HT-29 (cell line): ENCODE measurements around the gene FGFRL1. TPM values are rescaled to one million over a fixed set of nuclear protein-coding genes. Genes with fewer than 3 reads are reported as not detected.
"Not testable (repeated sequence)": the region's sequence is repeated elsewhere in the genome, so short reads cannot be mapped to it uniquely, and the experiment has no call there.

ENCODE experiments used
- DNase-seq: peaks from one replicate; pipeline ENCODE4 v3.0.0-alpha.2; 2015; ENCODE audit warnings: low spot score
- total RNA-seq: library from RNA; depleted of rRNA; stranded (reverse); fragments of >200 nt; shearing (Covaris generic); gene quantifications from 2 replicates; pipeline ENCODE4 v1.2.3, GENCODE V29; 2014

The FGFRL1 gene
- total RNA-seq, 1 experiment from 2014 or later: 76.9 TPM

DNA sequence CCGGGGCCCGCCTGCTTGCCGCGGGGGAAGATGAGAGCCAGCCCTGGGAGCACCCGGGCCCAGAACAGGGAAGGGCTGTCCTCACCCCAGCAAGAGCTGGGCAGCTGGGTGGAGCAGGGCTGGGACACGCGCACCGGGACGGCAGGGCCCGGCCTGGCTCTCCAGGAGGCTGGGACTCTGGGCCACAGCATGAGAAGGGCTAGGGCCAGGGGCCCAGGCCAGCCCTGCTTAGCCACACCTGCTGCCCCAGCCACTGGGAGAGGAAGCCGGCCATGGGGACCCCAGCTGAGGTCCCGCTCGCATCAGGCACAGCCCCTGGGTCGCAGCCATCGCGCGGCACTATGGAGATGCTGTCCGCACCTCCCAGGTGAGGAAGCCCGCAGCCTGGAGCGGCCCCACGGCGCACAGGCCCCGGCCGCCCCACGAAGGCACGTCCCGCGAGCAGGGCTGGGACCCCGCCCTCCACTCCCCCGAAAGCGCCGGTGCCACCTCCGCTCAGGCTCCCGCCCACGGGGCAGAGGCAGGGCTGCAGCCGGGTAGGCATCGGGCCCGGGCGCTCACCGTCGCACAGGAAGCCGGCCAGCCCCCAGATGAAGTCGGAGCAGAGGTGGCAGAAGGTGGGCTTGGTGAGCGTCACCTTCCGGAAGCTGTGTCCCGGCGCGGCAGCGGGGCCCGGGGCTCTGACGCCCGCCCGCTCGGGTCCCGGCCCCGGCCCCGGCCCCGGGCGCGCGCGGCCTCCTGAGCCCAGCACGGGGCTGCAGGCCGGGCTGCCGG is 38.6 kb upstream of the FGFRL1 start:
- DNase-seq: peak; percentile 54

DNA sequence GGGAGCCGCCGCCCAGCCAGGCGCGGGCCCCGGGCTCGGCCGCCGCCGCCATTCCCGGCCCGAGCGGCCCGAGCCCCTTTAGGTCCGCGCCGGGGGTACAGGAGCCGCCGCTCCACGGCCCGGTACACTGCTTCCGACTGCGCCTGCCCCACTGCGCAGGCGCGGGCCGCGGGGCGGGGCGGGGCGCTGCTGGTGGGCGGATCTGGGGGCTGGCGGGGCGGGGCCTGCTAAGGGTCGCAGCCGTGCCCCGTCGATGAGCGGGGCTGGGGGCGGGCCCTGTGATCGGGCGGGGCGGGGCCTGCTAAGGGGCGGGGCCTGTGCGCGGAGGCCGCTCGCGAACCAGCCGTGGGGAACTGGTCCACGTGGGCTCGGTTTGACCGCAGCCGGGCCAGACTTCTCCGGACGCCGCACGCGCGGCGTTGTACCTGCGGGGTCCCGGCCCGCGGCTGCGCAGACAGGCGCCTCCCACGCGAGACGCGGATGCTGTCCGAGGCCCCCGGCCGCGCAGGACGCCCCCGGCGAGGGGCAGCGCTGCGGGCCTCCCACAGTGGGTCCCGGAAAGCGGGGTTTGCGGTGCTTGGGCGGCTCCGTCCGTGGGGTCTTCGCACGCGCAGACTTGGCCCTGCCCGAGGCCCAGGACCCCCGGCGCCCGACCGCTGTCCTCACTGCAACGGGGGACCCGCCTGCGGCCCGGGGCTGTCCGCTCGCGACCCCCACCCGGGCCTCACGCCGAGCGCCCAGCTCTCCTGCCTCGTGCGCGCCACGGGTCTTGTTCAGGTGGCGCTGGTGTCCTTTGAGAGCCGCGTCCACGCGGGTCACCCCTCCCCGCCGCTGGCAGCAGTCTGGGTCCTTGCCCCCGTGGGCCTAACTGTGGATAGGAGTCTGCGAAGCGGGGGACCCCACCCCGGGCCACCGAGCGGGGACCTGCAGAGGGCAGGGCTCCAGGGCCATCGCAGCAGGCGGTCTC is 37.7 kb upstream of the FGFRL1 start, which contains the start of gene DGKQ:
TSS of gene DGKQ (minus strand) at position 139 of the 967 bp plus-strand sequence. CDS start at position 52, 87 bp downstream.
- DNase-seq: peak; percentile 79

DNA sequence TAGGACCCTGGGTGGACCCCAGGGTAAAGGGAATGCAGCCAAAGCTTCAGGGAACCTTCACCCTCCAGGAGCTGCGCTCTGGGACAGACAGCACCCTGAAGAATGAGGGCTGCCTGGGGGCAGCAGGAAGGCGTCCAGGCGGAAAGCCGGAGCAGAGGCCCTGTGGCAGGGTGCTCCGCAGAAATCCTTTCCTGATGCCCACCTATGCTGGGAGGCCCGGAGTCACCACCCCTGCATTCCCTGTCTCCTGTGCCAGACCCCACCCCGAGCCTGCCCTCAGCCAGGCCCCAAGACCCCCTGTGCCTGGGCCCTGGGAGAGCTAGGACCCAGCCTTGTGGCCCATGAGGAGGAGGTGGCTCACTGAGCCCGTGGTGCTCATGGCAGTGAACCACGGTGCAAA is 36.8 kb upstream of the FGFRL1 start:
- no peak for DNase-seq

DNA sequence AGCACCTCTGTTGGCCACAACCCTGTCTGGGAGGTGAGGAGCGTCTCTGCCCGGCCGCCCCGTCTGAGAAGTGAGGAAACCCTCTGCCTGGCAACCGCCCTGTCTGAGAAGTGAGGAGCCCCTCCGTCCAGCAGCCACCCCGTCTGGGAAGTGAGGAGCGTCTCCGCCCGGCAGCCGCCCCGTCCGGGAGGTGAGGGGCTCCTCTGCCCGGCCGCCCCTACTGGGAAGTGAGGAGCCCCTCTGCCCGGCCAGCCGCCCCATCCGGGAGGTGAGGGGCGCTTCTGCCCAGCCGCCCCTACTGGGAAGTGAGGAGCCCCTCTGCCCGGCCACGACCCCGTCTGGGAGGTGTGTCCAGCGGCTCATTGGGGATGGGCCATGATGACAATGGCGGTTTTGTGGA is 35.4 kb upstream of the FGFRL1 start:
- not testable (repeated sequence) for DNase-seq

DNA sequence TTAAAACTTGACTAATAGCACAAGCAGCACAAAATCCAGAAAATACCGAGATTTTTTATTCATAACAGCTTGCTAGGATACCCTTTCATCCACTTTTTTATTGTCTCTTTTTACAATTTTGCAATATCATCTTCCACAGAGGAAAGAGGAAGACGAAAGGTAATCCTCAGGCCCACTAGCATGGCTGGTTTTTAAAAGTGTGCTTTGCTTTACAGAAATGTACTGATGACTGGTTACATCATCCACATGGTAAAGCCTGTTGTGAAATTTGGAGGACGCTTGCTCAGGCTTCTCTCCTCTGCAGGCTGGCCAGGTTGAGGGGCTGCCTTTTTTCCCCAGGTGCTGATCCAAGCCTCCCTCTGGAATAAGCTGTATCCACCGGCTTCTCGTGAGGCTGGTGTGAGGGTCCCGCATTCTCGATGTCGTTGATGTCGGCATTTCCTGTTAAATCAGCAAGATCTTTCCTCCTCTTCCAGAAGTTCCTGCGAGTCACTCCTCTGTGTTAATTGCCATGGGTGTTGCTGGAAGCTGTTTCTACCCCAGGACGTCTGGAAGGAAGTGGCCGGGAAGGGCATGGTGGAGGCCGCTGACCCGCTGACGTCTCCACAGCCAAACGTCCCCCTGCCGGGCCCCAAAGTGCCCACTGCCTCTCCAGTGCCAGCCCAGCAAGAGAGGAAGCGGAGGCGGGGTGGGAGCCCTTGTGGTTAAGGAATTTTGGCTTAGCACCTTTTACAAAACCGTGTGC is 32.3 kb upstream of the FGFRL1 start:
- DNase-seq: no peak

DNA sequence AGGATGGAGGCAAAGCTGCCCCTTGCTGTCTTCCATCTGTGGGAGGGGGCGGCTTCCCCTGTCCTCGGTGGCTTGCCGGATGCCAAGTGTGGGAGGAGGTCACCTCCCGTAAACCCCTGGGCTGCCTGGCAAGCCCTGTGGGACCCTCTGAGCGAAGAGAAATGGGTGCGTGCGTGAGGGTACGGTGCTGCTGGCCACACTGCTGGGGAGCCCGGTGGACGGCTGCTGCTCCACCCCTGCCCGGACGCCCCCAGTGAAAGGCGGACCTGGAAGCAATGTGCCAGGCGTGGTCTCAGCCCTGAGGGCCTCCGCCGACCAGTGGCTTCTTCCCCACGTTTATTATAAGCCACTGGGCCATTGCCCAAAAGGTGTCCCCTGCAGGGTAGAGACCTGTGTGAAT is 29.1 kb upstream of the FGFRL1 start:
- DNase-seq: no peak

DNA sequence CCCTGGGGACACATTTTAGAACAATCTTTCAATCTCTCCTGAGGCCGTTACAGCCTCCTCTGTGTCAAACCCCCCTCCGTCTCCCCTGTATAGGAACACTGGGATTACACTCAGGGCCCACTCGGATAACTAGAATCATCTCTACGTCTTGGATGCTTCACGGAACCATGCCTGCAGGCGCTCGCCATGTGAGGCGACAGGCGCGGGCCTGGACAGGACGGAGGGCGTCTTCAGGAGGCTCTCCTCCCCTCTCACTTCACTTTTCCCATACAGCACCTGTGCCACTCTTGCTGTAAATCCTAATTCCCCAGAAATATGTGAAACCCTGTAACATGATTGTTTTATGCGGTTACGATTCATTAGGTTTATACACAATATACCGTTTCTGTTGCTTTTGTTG is 28.6 kb upstream of the FGFRL1 start:
- no peak for DNase-seq

DNA sequence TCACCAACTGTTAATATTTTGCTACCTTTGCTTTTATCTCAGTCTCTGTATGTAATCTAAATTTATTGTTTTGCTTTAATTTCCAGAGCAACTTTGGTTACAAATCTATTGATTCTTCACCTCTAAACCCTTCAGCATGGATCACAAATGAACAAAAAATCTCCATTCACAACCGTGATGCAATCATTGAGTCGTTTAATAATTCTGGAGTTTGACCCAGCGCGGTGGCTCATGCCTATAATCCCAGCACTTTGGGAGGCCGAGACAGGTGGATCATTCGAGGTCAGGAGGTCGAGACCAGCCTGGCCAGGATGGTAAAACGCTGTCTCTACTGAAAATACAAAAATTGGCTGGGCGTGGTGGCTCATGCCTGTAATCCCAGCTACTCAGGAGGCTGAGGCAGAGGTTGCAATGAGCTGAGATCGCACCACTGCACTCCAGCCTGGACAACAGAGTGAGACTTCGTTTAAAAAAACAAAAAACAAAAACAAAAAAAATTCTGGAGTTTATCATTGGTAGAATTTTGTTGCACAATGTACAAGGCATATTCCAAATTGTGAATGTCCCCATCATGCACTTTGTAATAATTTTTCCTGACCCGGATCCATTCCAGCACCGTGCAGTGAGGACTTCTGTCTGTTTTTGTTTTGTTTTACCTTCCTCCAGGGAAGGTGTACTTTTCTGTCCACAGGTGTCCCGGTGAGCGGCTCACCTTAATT is 26.9 kb upstream of the FGFRL1 start:
- DNase-seq: no peak

DNA sequence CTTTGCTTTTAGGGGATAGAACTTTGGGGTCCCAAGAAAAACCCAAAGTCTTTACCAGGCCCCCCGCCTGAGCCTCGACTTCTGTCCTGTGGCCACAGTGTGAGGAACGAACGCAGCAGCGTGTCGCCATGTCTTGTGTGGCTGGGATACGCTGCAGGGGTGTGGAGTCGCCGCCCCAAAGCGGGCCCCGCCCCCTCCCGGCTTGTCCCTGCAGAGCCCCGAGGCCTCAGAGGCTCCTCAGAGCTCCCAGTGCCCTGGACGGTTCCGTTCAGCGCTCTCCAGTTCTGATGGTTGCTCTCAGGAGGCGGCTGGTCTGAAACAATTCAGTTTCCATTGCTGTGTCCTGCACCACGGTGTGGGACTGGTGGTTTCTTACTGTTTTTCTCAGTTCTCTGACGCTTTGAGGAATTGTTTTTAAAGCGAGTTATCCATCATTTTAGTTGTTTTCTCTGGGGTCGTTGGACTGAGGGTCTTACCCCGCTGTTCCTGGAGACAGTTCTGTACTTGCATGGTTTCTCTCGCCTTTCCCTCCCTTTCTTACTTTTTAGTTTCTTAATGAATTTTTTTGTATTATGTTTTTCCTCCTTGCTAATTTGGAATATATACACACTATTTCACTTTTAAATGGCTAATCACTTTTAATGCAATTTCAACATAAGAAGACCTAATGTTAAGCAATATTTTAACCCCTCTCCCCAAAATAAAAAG is 26.1 kb upstream of the FGFRL1 start:
- peak; percentile 66 for DNase-seq

DNA sequence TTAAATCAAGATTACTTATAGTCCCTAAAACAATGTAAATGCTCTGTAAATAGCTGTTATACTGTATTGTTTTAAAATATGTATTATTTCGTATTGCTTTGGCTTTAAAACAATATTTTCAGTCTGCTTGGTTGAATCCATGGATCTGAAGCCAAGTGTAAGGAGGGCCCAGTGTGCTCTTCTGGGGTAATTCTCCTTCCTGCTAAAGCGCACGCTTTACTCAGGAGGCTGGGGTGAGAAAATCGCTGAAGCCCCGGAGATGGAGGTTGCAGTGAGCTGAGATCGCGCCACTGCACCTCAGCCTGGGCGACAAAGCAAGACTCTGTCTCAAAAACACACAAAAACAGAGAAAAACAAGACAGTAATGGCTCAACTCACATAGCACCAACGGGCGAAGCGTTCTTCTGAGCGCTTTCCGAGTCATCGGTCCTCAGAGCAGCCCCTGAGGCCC is 25.0 kb upstream of the FGFRL1 start:
- DNase-seq: no peak

DNA sequence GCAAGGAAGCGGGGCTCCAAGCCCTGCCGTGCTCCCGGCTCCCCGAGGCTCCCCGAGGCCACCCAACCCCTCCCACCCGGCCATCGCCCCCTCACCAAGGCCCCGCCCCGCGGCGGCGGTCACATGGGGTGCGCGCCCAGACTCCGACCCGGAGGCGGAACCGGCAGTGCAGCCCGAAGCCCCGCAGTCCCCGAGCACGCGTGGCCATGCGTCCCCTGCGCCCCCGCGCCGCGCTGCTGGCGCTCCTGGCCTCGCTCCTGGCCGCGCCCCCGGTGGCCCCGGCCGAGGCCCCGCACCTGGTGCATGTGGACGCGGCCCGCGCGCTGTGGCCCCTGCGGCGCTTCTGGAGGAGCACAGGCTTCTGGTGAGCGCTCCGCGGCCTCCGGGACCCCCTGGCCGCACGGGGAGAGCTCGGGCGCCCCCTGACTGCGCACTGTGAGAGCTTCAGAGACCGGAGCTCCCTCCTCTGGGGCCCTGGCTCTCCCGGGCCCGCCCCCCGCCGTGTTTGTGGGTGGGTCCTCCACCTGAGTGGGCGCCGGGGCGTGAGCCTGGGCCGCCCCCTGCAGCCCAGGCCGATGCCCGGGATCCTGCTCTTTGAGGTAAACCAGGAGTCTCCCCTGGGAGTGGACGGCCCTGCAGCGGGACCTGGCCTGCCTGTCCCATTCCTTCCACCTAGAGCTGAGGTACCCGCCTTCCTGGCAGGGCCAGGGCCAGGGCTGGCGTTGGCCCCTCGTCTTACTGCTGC is 24.4 kb upstream of the FGFRL1 start, which contains the start of gene IDUA:
TSS of gene IDUA (plus strand) at position 166 of the 745 bp plus-strand sequence. CDS start at position 207, 41 bp downstream.
- DNase-seq: peak; percentile 72

DNA sequence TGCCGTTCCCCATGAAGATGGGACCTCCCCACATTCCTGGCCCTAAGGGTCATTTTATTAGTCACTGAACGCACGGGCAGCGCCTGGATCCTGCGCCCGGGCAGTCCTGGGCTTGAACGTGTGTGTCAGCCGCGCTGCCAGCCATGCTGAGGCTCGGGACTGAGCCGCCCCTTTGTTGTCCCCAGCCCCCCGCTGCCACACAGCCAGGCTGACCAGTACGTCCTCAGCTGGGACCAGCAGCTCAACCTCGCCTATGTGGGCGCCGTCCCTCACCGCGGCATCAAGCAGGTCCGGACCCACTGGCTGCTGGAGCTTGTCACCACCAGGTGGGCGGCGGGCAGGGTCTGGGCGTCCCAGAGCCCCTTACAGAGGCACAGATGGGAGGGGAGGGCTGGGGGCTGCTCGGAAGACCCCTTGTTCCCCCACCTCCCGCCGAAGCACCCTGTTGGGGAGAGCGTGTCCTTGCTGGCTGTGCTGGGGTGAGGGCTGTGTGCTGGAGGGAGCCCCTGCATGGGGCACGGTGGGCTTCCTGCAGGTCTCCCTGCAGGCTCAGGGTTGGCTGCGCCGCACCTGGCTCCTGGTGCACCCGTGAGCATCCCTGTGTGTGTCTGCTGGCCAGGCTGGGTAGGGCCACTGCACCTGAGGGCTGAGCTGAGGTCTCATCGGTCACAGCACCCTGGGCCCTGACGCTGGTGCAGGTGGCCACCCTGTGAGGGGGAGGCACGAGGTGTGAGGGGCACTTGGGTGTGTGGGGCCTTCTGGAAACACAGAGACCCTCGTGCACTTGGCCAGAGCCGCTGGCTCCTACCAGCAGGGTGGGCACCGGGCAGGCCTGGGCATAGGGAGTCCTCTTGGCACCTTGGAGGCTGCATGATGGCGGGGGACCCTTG is 23.6 kb upstream of the FGFRL1 start:
- no peak for DNase-seq

DNA sequence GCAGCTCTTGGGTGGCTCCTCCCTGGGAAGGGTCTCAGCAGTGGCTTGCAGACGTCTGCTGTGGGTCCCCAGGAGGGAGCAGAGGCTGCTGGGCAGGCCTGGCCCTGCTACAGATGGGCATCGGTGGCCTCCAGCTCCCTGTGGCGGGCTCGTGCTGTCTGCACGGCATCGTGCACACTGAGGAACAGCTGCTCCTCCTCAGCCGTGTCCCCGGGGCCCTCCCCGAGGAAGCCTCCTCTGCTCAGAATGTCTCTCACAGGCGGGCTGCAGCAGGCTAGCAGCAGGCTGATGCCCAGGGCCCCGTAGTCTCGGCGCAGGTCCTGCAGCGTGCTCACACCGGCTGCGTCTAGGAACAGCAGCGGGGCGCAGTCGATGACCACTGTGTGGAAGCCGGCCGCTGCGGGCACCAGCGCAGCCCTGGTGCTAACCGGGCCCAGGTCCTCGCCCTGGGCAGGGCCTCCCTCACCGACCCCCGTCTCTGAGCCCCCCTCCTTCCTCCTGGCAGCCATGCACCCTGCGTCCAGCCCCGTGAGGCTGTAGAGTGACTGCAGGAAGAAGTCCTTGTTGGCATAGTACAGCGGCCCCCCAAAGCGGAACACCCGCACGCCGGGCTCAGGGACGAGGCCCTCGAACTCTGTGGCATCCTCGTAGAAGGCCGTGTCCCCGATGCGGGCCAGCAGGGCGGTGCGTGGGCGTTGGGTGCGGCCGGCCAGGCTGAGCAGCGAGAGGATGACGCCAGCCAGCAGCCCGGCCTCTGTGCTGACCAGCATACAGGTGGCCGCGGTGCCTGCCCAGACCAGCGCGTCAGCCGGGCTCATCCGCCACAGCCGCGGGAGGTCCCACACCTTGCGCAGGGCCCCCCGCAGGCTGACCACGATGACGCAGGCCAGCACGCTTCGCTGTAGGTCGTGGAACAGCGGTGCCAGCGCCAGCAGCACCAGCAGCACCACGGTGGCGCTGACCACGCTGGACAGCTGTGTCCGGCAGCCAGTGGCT is 22.4 kb upstream of the FGFRL1 start:
- no peak for DNase-seq

DNA sequence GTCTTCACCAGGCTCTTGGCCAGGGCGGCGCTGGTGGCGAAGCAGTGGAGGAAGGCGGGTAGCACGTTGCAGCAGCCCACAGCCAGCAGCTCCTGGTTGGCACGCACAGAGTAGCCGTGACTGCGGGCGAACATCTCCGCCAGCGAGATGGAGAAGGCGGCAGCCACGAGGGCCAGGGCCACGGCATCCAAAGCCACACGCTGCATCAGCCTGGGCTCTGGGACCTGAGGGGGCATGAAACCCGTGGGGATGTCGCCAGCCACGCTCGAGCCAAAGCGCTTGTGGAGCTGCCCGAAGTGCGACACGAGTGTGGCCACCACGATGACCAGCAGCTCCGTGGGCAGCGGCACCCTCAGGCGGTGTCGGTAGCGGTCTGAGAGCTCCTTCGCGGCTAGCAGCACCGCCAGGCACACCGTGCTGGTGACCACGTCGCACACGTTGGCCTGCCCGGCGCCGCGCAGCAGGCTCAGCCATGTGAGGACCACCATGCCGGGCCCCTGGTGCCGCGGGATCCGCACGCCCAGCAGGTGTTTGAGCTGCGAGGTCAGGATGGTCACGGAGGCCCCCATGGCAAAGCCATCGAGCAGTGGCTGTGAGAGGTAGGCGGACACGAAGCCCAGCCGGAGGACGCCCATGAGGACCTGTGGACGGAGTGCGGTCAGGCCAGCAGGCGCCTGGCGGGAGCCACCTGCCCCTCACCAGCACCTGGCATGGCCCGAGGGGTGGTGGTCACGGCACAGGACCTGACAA is 21.5 kb upstream of the FGFRL1 start:
- no peak for DNase-seq

DNA sequence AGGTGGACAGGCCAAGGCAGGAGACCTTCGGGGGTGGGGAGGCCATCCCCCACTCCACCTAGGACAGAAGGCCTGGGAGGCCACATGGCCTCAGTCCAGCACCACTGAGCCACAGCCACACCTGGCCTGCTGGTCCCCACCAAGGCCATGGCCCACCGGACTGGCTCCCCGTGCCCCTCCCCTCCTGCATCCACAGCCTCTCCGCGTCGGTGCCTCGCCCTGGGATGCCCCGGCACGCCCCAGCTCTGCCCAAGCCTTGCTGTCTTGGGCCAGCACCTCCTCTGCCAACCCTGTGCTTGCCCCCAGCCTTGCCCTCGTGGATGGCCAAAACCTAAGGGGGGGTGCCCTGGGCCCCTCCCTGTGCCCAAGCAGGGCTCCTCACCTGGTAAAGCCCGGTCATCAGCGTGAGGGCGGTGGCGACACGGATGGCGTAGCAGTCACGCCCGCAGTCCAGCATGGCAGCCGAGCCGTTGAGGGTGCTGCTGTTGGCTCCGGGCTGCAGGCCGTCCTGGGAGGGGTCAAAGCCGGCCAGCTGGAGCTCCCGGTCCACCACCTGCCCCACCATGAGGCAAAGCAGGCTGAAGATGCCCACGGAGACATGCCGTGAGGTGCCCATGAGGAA is 20.6 kb upstream of the FGFRL1 start:
- DNase-seq: no peak
